Loucy (cell line): ENCODE measurements around the gene MOCS1.

Source experiments
- CTCF ChIP-seq: fragments of 200-600 bp; sonication (generic); conservative IDR thresholded peaks from 2 replicates; pipeline ENCODE4 v1.5.1; 2014; ENCODE audit warnings: mild to moderate bottlenecking, antibody characterized with exemption, low read length
- EZH2phosphoT487 ChIP-seq: fragments of 200-600 bp; IDR thresholded peaks from 2 replicates; pipeline ENCODE4 v1.6.1; 2018; ENCODE audit warnings: antibody characterized with exemption, mild to moderate bottlenecking, moderate library complexity, borderline replicate concordance

GRCh38 chr6:39898625-39899024, 35.6 kb downstream of the MOCS1 start:
- TF ChIP-seq CTCF (no peak), EZH2phosphoT487 (no peak)
